ENCODE measurements around the gene ARHGAP24.
"Not testable (repeated sequence)": the region's sequence is repeated elsewhere in the genome, so short reads cannot be mapped to it uniquely, and the experiment has no call there.

ARHGAP24 gene

GRCh38 chr4:85482010-85482738, 7.2 kb downstream of the ARHGAP24 start:
- DNase-seq (ENCODE audit: low spot score) = no peak

GRCh38 chr4:85486425-85487086, 11.6 kb downstream of the ARHGAP24 start:
- no peak for DNase-seq (ENCODE audit: low spot score)

GRCh38 chr4:85488416-85488815, 13.5 kb downstream of the ARHGAP24 start:
- no peak for DNase-seq (ENCODE audit: low spot score)

- DNase-seq (ENCODE audit: low spot score) = no peak
Observed at GRCh38 chr4:85489273-85489981, 14.5 kb downstream of the ARHGAP24 start.

- no peak for DNase-seq (ENCODE audit: low spot score)
Observed at GRCh38 chr4:85491527-85491926, 16.6 kb downstream of the ARHGAP24 start.

- DNase-seq (ENCODE audit: low spot score) = no peak
Observed at GRCh38 chr4:85492336-85492735, 17.4 kb downstream of the ARHGAP24 start.

- DNase-seq (ENCODE audit: low spot score) = no peak
Observed at GRCh38 chr4:85495621-85496020, 20.7 kb downstream of the ARHGAP24 start.

GRCh38 chr4:85496126-85496849, 21.3 kb downstream of the ARHGAP24 start:
- DNase-seq (ENCODE audit: low spot score) = no peak

- DNase-seq (ENCODE audit: low spot score) = no peak
Observed at GRCh38 chr4:85496933-85497332, 22.0 kb downstream of the ARHGAP24 start.

GRCh38 chr4:85498068-85498733, 23.3 kb downstream of the ARHGAP24 start:
- DNase-seq (ENCODE audit: low spot score) = no peak

GRCh38 chr4:85499573-85499972, 24.6 kb downstream of the ARHGAP24 start:
- DNase-seq (ENCODE audit: low spot score) = no peak

- no peak for DNase-seq (ENCODE audit: low spot score)
Observed at GRCh38 chr4:85500110-85500867, 25.3 kb downstream of the ARHGAP24 start.

- DNase-seq (ENCODE audit: low spot score) = not testable (repeated sequence)
Observed at GRCh38 chr4:85501145-85501544, 26.2 kb downstream of the ARHGAP24 start.

- DNase-seq (ENCODE audit: low spot score) = no peak
Observed at GRCh38 chr4:85508654-85509053, 33.7 kb downstream of the ARHGAP24 start.

- no peak for DNase-seq (ENCODE audit: low spot score)
Observed at GRCh38 chr4:85509882-85510631, 35.1 kb downstream of the ARHGAP24 start.

GRCh38 chr4:85510632-85510984, 35.7 kb downstream of the ARHGAP24 start:
- DNase-seq (ENCODE audit: low spot score) = no peak

GRCh38 chr4:85512446-85513205, 37.7 kb downstream of the ARHGAP24 start:
- DNase-seq (ENCODE audit: low spot score) = no peak

- DNase-seq (ENCODE audit: low spot score) = no peak
Observed at GRCh38 chr4:85514117-85514516, 39.2 kb downstream of the ARHGAP24 start.

- DNase-seq (ENCODE audit: low spot score) = no peak
Observed at GRCh38 chr4:85514783-85515182, 39.8 kb downstream of the ARHGAP24 start.

- no peak for DNase-seq (ENCODE audit: low spot score)
Observed at GRCh38 chr4:85515701-85516100, 40.8 kb downstream of the ARHGAP24 start.
